Measurements from ENCODE around the gene CTNNA1.
A peak's percentile ranks its signal among the peaks of the same experiment; 100 is the strongest.

The CTNNA1 gene

GRCh38 chr5:138955013-138955660, 201.9 kb downstream of the CTNNA1 start:
- ATAC-seq: no peak
- peak; percentile 21; the same call in 1 of the 2 replicates for TF ChIP-seq TCF4 (CRISPR knock-in tag; IDR thresholded peaks at IDR 0.05; ENCODE audit: borderline replicate concordance)
- TF ChIP-seq ZNF70 (CRISPR knock-in tag; IDR thresholded peaks at IDR 0.05): no peak

- no peak for TF ChIP-seq ZNF70 (CRISPR knock-in tag; IDR thresholded peaks at IDR 0.05)
- ATAC-seq: no peak
These were observed 202.6 kb downstream of the CTNNA1 start for GRCh38 chr5:138955671-138956295.

- ATAC-seq: no peak
- TF ChIP-seq CSRNP3 (CRISPR knock-in tag; IDR thresholded peaks at IDR 0.05) (no peak), ZFP30 (CRISPR knock-in tag; IDR thresholded peaks at IDR 0.05) (no peak), ZNF70 (CRISPR knock-in tag; IDR thresholded peaks at IDR 0.05) (no peak), OSR1 (CRISPR knock-in tag; IDR thresholded peaks at IDR 0.05) (no peak)
These were observed 203.6 kb downstream of the CTNNA1 start for GRCh38 chr5:138956801-138957200.

- ATAC-seq: no peak
- TF ChIP-seq BACH2 (CRISPR knock-in tag; IDR thresholded peaks at IDR 0.05; ENCODE audit: borderline replicate concordance) (no peak), RARB (CRISPR knock-in tag; IDR thresholded peaks at IDR 0.05) (no peak)
These were observed 207.0 kb downstream of the CTNNA1 start for GRCh38 chr5:138960145-138960692.

GRCh38 chr5:138961221-138961620, 208.0 kb downstream of the CTNNA1 start:
- no peak for TF ChIP-seq SNAI2 (CRISPR knock-in tag; IDR thresholded peaks at IDR 0.05)
- TF ChIP-seq POU6F1 (CRISPR knock-in tag; IDR thresholded peaks at IDR 0.05; ENCODE audit: borderline replicate concordance, low read depth): no peak
- TF ChIP-seq OSR1 (CRISPR knock-in tag; IDR thresholded peaks at IDR 0.05): no peak
- no peak for TF ChIP-seq TCF4 (CRISPR knock-in tag; IDR thresholded peaks at IDR 0.05; ENCODE audit: borderline replicate concordance)
- TF ChIP-seq ISL1 (CRISPR knock-in tag; IDR thresholded peaks at IDR 0.05): no peak
- no peak for ATAC-seq

- TF ChIP-seq TOX (CRISPR knock-in tag; IDR thresholded peaks at IDR 0.05; ENCODE audit: borderline replicate concordance): no peak
- no peak for TF ChIP-seq ZNF8 (CRISPR knock-in tag; IDR thresholded peaks at IDR 0.05)
- no peak for TF ChIP-seq SNAI2 (CRISPR knock-in tag; IDR thresholded peaks at IDR 0.05)
- no peak for TF ChIP-seq OSR1 (CRISPR knock-in tag; IDR thresholded peaks at IDR 0.05)
- no peak for TF ChIP-seq ZFP30 (CRISPR knock-in tag; IDR thresholded peaks at IDR 0.05)
- no peak for TF ChIP-seq GLIS3 (CRISPR knock-in tag; IDR thresholded peaks at IDR 0.05)
- TF ChIP-seq ARNTL (CRISPR knock-in tag; IDR thresholded peaks at IDR 0.05; ENCODE audit: borderline replicate concordance, low read depth): no peak
- ATAC-seq: no peak
These were observed 208.5 kb downstream of the CTNNA1 start for GRCh38 chr5:138961729-138962128.

- ATAC-seq: no peak
- TF ChIP-seq TOX (CRISPR knock-in tag; IDR thresholded peaks at IDR 0.05; ENCODE audit: borderline replicate concordance) (no peak), CSDC2 (CRISPR knock-in tag; IDR thresholded peaks at IDR 0.05) (no peak), CSRNP3 (CRISPR knock-in tag; IDR thresholded peaks at IDR 0.05) (no peak), ZNF8 (CRISPR knock-in tag; IDR thresholded peaks at IDR 0.05) (no peak), ARNTL (CRISPR knock-in tag; IDR thresholded peaks at IDR 0.05; ENCODE audit: borderline replicate concordance, low read depth) (no peak), ESRRG (CRISPR knock-in tag; IDR thresholded peaks at IDR 0.05) (no peak), RARB (CRISPR knock-in tag; IDR thresholded peaks at IDR 0.05) (no peak), ZNF70 (CRISPR knock-in tag; IDR thresholded peaks at IDR 0.05) (no peak), ZNF565 (CRISPR knock-in tag; conservative IDR thresholded peaks at IDR 0.05; ENCODE audit: low read depth) (no peak), PPARA (CRISPR knock-in tag; IDR thresholded peaks at IDR 0.05; ENCODE audit: borderline replicate concordance) (no peak), ZC3H10 (CRISPR knock-in tag; IDR thresholded peaks at IDR 0.05) (no peak), SNAI2 (CRISPR knock-in tag; IDR thresholded peaks at IDR 0.05) (no peak), BACH2 (CRISPR knock-in tag; IDR thresholded peaks at IDR 0.05; ENCODE audit: borderline replicate concordance) (no peak)
These were observed 209.6 kb downstream of the CTNNA1 start for GRCh38 chr5:138962614-138963370.

Measured in SK-N-SH treated with all-trans-retinoic acid at 6 μM for 48 hours (cell line).